ENCODE data around the gene ZMYND8. TPM values are rescaled to one million over a fixed set of nuclear protein-coding genes. Genes with fewer than 3 reads are reported as not detected.
"Not testable (repeated sequence)": the region's sequence is repeated elsewhere in the genome, so short reads cannot be mapped to it uniquely, and the experiment has no call there.

Gene ZMYND8
- polyA plus RNA-seq, 1 donor, result 15.2 TPM

DNA sequence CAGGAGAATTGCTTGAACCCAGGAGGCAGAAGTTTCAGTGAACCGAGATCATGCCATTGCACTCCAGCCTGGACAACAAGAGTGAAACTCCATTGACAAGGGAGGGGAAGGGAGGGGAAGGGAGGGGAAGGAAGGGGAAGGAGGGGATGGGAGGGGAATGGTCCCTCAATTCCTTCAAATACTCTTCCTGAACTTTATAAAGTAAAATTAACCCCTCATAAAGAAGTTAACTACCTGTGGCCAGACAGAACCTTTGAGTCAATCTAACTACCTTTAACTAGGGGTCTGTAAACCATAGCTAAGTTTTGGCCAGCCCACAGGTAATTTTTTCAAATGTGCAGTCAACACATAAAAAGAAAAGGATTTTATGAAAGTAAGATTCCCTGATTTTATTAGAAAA is 131.0 kb downstream of the ZMYND8 start:
- DNase-seq (ENCODE audit: low read depth), result no peak

DNA sequence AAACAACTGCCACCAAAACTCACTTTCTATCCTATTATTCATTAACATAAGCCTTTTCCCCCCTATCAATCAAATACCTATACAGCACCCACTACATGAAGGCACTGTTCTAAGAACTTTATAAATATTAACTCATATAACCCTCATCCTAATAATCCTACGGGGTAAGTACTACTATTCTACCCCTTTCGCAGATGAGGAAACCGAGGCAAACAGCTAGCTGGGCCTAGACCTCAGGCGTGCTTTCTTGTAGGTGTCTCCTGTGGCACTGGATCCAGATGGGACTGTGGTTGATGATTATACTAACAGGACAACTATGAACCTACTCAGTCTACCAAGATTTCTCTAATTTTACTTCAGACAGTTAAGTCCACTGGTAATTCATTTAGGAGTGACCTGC is 131.6 kb downstream of the ZMYND8 start:
- no peak for DNase-seq (ENCODE audit: low read depth)

DNA sequence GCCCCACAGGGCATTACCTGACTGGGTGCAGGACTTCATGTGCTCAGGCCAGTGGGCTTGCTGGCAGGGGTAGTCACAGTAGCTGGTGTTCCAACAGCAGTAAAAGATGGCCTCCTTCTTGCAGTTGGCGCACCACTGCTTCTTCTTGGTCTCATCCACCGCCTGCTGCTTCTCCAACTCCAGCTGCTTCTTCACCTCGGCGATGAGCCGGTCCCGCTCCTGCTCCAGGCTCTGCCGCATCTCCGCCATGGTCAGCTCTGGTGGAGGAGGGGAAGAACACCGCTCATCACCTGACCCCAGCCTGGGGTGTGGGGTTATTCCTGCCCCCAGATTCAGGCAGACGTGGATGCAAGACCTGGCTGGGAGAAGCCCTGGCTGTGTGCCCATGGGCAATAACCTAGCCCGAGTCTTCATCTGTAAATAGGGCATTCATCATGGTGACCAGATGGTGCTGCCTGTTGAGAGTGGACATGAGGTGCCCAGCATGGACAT is 132.2 kb downstream of the ZMYND8 start:
- no peak for DNase-seq (ENCODE audit: low read depth)

DNA sequence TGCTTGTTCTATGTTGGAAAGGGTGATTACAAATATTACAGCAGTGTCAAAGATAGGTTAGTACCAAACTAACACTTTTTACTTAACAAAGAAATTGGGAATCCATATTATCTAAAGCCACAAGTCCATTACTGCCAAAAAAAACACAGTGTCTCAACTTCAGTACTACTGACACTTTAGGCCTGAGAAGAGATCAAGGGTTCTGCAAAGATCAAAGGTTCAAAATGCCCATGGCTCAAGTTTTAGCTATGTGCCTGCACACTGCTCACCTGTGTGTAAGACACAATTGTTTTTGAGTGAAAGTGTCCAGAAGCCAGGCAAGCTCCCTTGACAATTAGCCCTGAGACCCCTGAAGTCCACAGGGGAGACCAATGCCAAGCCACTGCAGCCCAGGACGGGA is 132.6 kb downstream of the ZMYND8 start:
- no peak for DNase-seq (ENCODE audit: low read depth)

DNA sequence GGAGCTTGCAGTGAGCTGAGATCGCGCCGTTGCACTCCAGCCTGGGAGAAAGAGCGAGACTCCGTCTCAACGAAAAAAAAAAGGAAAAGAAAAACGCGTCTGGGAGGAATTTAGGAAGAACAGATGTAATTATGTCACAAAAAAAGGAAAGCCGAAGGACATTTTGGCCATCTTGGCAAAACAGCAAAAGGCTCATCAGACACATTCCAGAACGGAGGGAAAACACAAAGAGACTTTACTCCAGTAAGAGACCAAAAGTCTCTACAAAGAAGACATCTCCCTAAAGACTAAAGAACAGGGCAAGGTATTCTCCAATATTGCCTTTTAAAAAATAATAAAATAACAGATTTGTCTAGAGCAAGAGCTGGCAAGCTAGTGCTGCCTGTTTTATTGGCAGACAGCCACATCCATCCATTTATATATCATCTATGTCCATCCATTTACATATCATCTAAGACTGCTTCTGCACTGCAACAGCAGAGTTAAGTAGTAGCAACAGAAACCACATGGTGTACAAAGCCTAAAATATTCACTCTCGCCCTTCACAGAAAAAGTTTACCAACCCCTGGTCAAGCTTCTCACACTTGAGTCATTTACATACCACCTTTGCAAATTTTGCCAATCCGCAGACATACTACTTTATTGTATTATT is 133.9 kb downstream of the ZMYND8 start:
- DNase-seq (ENCODE audit: low read depth), result no peak

DNA sequence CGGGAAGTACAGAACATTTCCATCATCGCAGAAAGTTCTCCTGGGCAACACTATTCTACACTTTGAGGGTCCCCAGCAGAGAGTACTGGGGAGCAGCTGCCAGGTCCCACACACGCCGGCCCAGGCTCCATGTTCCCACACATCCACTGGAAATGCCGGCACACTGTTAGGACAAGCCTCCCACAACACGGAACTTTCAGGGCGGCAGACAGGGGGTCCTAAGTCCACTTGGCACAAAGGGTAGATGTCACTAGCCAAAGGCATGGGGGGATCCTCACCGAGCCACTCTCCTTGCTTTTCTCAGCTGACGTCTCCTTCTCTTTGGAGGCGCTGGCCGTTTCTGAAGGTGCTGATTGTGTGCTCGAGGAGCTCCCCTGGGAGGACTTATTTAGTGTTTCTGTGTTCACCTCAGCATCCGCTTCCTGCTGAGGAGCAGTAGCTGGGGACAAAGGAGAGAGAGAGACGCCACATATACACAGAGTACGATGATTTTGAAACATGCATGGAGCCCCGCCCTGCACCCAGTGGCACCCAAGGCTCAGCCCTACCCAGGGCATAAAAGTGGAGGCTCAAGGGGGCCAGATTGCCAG is 135.4 kb downstream of the ZMYND8 start:
- no peak for DNase-seq (ENCODE audit: low read depth)

DNA sequence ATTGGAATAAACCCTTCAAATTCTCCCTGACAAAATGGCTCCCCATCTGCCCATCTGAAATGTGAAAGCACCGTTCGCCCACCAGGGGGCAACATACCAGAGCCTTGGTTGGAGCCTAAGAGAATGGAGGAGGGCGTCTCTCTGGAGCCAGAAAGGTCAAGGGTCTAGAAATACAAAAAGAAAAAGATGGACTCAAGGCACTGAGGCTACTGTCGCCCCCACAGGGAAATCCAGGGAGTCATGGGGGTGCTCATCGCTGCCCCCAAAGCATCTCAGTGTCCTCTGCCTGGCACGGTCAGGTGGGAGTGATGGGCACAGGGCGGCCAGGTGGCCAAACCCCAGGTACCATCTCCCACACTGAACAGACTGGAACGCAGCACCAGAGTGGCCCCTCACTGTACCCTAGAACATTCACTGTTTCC is 136.3 kb downstream of the ZMYND8 start:
- DNase-seq (ENCODE audit: low read depth), result no peak

DNA sequence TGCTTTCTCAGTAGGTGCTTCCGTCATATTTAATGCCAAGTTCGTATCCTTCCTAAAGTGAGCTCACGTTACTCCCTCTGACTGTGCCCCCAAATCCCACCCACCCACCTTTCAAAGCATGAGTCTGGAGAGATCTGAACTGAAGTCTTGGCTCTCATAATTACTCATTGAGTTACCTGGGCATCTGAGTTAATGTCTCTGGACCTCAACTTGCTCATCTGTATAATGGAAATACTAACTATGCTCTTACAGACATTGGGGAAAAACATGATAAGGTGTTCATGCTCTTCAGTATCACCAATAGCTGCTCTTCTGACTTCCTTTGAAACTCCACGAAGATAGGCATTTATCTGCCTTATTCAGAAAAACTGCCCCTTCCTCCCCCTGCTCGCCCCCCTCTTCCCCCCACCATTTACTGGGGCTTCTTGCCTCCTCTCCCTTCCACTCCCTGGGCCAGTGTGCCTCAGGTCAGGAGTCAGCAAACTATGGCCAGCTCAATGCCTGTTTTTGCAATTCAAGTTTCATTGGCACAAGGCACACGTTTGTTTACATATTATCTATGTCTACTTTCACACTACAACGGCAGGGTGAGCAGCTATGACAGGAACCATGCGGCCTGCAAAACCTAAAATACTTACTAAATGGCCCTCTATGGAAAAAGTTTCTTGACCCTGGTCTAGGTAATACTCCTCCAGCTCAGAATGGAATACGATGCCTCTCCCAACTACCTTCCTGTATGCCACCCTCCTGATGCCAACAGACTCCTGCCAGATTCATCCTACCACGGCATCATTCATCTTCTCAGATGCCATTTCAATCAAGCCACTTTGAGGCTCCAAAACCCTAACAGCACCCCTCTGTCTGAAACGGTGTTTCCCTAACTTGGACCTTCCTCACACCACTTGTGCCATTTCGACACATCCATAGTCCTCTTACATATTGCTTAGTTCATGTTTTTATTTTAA is 138.7 kb downstream of the ZMYND8 start:
- no peak for DNase-seq (ENCODE audit: low read depth)

DNA sequence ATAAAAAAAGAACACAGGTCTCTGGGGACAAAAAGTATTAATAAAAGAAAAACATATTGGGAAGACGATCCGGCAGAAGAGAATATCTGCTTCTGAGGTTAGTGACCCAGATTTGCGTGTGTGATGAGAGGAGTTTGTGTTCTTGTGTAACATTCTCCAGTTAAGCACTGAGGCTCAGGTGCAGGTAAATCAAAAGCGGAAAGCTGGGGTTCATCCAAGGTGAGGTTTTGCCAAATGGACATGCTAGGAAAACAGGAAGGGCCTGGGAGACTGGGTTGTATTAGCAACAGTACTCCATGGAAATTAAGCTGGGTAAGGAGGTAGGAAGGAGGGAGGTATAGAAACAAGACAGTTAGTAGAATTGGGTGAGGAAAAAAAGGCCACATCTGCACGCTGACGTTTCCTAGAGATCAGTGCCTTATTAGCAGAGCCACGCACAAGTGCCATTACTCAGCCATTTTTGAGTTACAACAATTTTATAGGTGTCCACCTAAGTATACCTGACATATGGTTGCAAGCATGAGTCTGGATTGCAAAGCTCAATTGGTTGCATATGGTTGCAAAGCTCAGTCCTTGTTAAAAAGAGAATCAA is 139.6 kb downstream of the ZMYND8 start:
- DNase-seq (ENCODE audit: low read depth), result no peak

DNA sequence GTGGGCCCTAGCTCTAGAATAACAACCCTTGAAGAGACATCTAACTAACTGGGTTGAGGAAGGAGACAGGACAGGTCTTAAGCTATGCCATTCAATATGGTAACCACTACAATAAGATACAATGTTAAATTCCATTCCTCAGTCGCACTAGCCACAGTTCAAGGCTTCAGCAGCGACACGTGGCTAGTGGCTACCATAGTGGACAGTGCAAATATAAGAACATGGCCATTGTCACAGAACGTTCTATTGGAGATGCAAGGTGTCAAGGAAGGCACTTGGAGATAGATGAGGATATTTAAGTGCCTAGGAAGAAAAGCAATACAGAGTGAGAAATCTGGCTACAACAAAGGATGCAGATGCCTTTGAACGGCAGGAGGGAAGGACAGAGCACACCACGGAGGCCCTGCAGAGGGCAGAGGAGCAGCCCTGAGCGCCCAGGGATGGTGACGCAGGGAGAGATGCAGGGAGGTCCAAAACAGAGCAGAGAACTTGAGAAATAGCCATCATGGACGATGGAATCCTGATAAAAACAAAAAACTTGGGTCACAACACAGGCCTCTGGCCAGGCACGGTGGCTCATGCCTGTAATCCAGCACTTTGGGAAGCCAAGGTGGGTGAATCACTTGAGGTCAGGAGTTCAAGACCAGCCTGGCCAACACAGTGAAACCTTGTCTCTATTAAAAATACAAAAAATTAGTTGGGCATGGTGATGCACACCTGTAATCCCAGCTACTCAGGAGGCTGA is 140.7 kb downstream of the ZMYND8 start:
- no peak for DNase-seq (ENCODE audit: low read depth)

DNA sequence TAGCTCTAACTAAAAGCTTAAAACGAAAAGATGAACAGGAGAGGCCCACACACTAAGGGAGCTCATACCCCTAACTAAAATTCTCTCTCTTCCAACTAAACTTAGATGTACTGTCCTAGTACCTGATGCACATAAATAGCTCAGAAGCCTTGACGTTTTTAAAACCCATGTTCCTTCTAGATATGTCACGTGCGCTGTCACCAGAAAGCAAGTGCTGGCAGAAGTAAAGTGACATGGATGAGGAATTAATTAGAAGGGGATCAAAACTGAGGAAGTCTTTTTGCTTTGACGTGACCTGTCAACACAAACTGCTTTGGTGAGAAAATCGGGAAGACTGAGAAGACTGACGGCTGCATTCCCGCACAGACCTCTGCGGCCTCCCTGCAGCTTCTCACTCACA is 142.5 kb downstream of the ZMYND8 start:
- DNase-seq (ENCODE audit: low read depth), result no peak

DNA sequence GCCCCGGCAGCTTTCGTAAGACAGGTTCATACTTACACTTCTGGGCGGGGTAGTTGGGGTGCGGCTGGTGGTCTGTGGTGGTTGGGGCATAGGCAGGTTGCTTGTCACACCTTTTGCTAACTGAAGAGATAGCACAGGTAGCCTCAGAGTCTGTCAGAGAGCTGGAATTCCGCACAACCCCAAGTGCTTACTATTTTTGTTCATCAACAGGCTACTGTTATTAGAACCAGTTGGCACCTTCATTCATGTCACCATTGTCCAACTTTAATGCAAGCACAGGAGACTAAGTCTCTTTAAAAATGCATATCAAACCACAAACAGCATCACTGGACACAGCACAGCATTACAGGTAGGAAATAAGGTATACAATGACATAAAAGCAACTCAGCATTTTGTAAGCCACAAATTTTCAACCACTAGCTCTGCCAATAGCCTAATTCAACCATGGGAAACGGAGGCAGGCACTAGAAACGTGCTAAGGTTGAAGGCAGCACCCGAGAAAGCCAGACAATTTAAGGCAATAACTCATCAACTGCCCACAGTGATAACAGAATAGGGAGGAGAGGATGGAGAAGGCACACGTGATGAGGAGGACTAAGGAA is 143.8 kb downstream of the ZMYND8 start:
- DNase-seq (ENCODE audit: low read depth), result no peak

DNA sequence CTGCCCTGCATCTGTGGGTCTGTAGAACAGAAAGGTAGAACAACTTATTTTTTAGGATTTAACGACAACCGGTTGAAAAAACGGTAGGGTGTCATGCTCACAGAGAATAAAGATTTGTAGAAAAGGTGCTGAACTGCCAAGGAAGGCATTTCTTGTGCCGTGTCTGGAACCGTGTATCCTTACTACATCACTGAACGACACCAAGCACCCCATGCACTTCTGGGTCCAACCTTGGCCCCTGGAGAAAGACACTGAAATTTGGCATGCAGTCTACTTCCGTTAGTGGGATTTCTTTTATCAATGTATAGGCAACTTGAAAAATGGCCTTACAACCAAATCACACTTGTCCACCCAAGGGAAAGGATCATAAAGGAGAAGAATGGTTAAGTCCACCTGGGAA is 145.5 kb downstream of the ZMYND8 start:
- DNase-seq (ENCODE audit: low read depth), result no peak

DNA sequence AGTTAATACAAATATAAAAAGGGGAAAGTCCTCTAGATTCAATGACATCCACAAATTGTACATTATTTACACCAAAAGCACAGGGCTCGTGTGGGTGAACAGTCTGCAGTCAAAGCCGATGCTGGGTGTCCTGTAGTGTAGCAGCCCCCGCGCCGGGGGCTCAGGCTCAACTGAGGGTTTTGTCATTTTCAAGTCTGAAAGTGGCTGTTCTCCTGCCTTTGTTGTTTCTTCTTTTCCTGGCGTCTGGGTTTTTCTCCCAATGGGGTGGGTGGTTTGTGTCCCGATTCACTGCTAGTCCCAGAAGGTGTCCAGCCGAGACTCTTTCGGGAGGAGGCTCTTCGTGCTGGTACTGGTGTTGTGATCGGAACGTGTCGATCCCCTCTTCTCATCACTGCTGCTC is 146.0 kb downstream of the ZMYND8 start:
- DNase-seq (ENCODE audit: low read depth), result no peak

DNA sequence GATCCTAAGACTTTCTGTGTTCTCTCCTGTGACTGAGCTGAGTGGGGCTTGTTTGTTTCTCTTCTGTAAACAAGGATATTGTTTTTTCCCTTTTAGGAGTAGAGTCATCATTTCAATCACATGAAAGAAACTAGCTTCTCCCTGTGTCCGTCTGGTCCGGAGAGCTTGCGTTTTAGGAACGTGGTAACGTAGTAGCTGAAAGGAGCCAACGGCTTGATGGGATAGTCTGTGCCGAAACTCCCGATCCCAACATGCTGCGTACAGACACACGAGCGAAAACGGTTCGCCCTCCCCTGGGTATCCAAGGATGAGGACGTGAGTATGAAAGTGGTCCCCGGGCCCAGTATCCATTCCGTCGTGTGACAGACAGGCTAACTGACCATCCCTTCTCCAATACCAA is 146.5 kb downstream of the ZMYND8 start:
- DNase-seq (ENCODE audit: low read depth), result no peak

DNA sequence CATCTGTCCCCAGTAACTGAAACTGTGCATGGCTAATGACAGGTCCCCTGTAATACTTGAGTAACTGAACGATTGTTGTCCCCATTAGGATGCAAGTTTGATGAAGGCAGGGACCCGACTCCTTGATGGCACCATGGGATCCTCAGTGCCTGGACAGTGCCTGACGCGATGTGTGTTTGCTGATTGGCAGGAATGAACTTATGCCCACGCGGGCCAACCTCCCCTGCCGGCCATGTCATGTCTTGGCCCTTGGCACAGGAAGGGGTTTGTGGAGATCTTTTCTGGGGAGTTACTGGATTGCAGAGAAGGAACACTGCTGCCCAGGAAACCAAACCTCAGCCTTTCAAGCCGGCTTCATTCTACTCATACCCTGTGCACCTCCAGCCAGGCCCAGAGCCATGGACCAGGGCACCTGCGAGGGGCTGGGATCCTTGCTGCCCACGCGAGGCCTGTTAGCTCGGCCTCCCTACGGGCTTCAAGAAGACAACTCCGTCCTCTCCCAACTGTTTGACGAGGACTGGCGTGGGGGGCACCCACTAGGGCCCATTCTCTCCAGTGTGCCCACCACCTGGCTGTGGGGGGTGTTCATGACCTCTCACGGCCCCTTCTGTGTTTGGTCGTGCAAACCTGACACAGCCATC is 147.8 kb downstream of the ZMYND8 start:
- no peak for DNase-seq (ENCODE audit: low read depth)

DNA sequence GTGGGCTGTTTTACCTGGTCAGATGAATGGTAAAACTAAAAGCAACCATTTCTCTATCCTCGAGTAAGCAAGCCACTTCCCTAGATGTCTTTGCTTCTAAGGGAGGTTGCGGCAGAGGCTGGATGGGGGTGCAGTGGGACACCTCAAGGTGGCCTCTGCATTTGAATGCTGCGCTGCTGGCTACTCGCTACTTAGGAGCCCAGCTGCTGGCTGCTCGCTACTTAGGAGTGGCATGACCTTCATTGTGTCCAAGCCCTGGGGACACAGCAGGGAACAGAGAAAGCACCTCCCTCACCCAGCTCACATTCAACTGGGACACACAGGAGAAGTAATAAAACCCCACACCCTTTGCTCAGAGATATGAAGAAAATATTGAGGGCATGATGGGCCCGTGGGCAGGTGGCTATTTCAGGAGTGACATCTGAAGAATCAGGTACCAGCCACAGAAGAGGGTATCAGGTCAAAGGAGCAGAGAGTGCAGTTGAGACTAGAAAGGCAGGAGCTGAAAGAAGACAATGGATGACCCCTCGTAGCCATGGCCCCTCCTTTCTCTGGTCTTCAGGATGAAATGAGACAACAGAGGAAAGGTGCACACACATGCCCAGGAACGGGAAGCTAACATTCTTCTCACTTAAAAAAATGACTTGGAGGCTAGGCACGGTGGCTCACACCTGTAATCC is 149.4 kb downstream of the ZMYND8 start:
- DNase-seq (ENCODE audit: low read depth), result no peak

DNA sequence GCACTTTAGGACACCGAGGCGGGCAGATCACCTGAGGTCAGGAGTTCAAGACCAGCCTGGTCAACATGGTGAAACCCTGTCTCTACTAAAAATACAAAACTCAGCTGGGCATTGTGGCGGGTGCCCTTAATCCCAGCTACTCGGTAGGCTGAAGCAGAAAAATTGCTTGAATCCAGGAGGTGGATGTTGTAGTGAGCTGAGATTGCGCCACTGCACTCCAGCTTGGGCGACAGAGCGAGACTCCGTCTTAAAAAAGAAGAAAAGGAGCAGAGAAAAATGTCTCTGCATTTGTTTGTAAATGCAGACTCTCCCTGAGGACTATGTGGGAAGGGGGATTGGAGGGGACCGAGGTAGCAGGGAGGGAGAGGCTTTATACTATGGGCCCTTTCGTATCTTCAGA is 149.9 kb downstream of the ZMYND8 start:
- DNase-seq (ENCODE audit: low read depth), result not testable (repeated sequence)

DNA sequence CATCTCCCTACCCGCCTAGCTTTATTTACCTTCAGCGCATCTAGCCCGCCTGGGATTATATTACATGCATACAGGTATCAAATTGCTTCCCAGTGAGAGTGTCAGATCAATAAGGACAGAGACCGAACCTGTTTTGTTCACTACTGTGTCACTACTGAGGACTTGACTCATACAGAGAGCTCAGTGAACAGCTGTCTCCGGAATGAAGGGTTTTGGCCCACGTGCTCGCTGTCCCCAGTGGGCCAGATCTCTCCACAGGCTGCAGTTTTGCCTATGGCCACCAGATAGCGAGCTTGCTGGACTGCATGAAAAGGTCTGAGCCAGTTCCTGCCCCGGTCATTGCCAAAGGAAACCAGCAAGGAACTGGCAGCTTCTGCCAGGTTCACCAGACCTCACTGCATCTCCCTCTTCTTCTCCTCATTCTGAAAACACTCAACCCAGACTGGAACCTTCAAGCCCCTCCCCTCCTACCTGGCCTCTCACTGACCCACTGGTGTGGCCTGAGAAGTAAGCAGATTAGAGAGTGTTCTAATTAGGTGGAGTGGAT is 150.8 kb downstream of the ZMYND8 start:
- DNase-seq (ENCODE audit: low read depth), result no peak

DNA sequence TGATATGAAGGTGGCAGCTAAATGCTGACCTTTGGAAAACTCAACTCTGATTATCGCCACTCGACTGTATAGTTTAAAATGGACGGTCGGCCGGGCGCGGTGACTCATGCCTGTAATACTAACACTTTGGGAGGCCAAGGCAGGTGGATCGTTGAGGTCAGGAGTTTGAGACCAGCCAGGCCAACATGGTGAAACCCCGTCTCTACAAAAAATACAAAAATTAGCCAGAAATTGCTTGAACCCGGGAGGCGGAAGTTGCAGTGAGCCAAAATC is 151.7 kb downstream of the ZMYND8 start:
- not testable (repeated sequence) for DNase-seq (ENCODE audit: low read depth)

Measured in forelimb muscle (tissue), 1 donor.